ENCODE measurements around the gene APIP. TPM values are rescaled to one million over a fixed set of nuclear protein-coding genes. Genes with fewer than 3 reads are reported as not detected.
"Not testable (repeated sequence)": the region's sequence is repeated elsewhere in the genome, so short reads cannot be mapped to it uniquely, and the experiment has no call there.

The APIP gene
- total RNA-seq, 1 donor from 2014 or later = 21.6 TPM

GRCh38 chr11:34926831-34927132 lies 10.6 kb upstream of the APIP start:
- intact Hi-C loops (cut with micrococcal nuclease) = loop anchor here (1.0 kb wide), 7 partner anchors 72 to 559 kb away; partner anchors contain the start of gene CD44

- intact Hi-C loops (cut with micrococcal nuclease) = loop anchor here (1.0 kb wide), 7 partner anchors 72 to 559 kb away; partner anchors contain the start of gene CD44
These were observed 10.1 kb upstream of the APIP start for GRCh38 chr11:34926101-34926830.

- intact Hi-C loops (cut with micrococcal nuclease) = no loop called here
These were observed 8.5 kb upstream of the APIP start for GRCh38 chr11:34924714-34925113.

- intact Hi-C loops (cut with micrococcal nuclease) = no loop called here
These were observed 5.0 kb upstream of the APIP start for GRCh38 chr11:34921156-34921555.

- intact Hi-C loops (cut with micrococcal nuclease) = loop anchor here (1.0 to 10.0 kb wide), 24 partner anchors 96 to 1752 kb away; partner anchors contain the start of genes C11orf91, CAT, CD44 and COMMD9
These were observed 928 bp upstream of the APIP start for GRCh38 chr11:34916843-34917770.

GRCh38 chr11:34915136-34916014 lies 804 bp downstream of the APIP start:
- intact Hi-C loops (cut with micrococcal nuclease) = loop anchor here (1.0 to 10.0 kb wide), 24 partner anchors 98 to 1751 kb away; partner anchors contain the start of genes C11orf91, CAT, CD44 and COMMD9

- intact Hi-C loops (cut with micrococcal nuclease) = loop anchor here (10.0 kb wide), 2 partner anchors 1481 to 1749 kb away; partner anchors contain the start of gene CSTF3
These were observed 2.6 kb downstream of the APIP start for GRCh38 chr11:34913556-34913955.

- intact Hi-C loops (cut with micrococcal nuclease) = loop anchor here (10.0 kb wide), 2 partner anchors 1483 to 1747 kb away; partner anchors contain the start of gene CSTF3
These were observed 4.5 kb downstream of the APIP start for GRCh38 chr11:34911676-34912075.

GRCh38 chr11:34910817-34911216 lies 5.4 kb downstream of the APIP start:
- intact Hi-C loops (cut with micrococcal nuclease) = loop anchor here (10.0 kb wide), 2 partner anchors 1484 to 1746 kb away; partner anchors contain the start of gene CSTF3

- intact Hi-C loops (cut with micrococcal nuclease) = loop anchor here (10.0 kb wide), 2 partner anchors 1485 to 1745 kb away; partner anchors contain the start of gene CSTF3
These were observed 6.2 kb downstream of the APIP start for GRCh38 chr11:34909955-34910354.

GRCh38 chr11:34909415-34909814 lies 6.8 kb downstream of the APIP start:
- intact Hi-C loops (cut with micrococcal nuclease) = no loop called here

GRCh38 chr11:34907934-34908593 lies 8.1 kb downstream of the APIP start:
- intact Hi-C loops (cut with micrococcal nuclease) = no loop called here

GRCh38 chr11:34905666-34906065 lies 10.5 kb downstream of the APIP start:
- intact Hi-C loops (cut with micrococcal nuclease) = no loop called here

- intact Hi-C loops (cut with micrococcal nuclease) = no loop called here
These were observed 11.7 kb downstream of the APIP start for GRCh38 chr11:34904421-34904955.

GRCh38 chr11:34899633-34900016 lies 16.6 kb downstream of the APIP start:
- intact Hi-C loops (cut with micrococcal nuclease) = no loop called here

GRCh38 chr11:34898474-34898873 lies 17.7 kb downstream of the APIP start:
- intact Hi-C loops (cut with micrococcal nuclease) = no loop called here

- intact Hi-C loops (cut with micrococcal nuclease) = no loop called here
These were observed 18.9 kb downstream of the APIP start for GRCh38 chr11:34897171-34897870.

- intact Hi-C loops (cut with micrococcal nuclease) = not testable (repeated sequence)
These were observed 20.0 kb downstream of the APIP start for GRCh38 chr11:34896191-34896590.

GRCh38 chr11:34893416-34893815 lies 22.8 kb downstream of the APIP start:
- intact Hi-C loops (cut with micrococcal nuclease) = no loop called here

All from T-helper 1 cell treated with Interleukin-12 subunit alpha and Interleukin-12 subunit beta and Interleukin-4 antibody, amounts not matched to agents 30 ng/mL and 1 ng/mL, for 36 hours (primary cell).